Measurements from ENCODE around the gene PAXIP1.
A peak's percentile ranks its signal among the peaks of the same experiment; 100 is the strongest.

Gene PAXIP1

GRCh38 chr7:155011086-155011485 lies 8.2 kb upstream of the PAXIP1 start:
- H3K4me2 ChIP-seq (ENCODE audit: low read length): no peak overlapping the region
- H3K9me2 ChIP-seq (replicated peaks; ENCODE audit: control insufficient read depth, low read length): no peaks in the 10 kb centered on the region
- H3K36me3 ChIP-seq (ENCODE audit: control insufficient read depth, low read length): peaks cover 19% of the 10 kb centered on the region
- H3K4me1 ChIP-seq (ENCODE audit: control insufficient read depth, low read length): no peaks in the 10 kb centered on the region
- peaks cover under 1% of the 10 kb centered on the region; the same call in 1 of the 2 replicates for H3K79me2 ChIP-seq (ENCODE audit: control insufficient read depth, low read length)
- no peak for TF ChIP-seq EZH2phosphoT487 (IDR thresholded peaks at IDR 0.05; ENCODE audit: borderline replicate concordance, low read length)
- TF ChIP-seq CTCF (IDR thresholded peaks at IDR 0.05; ENCODE audit: low read depth, low read length, poor library complexity, severe bottlenecking): no peak
- no peak overlapping the region for H3K27ac ChIP-seq (ENCODE audit: low read depth, low read length)
- H3K9me3 ChIP-seq (ENCODE audit: control insufficient read depth, insufficient read depth, low read length): no peaks in the 10 kb centered on the region
- no peaks in the 10 kb centered on the region for H3K27me3 ChIP-seq (ENCODE audit: control insufficient read depth, low read length)
- H3K4me3 ChIP-seq (ENCODE audit: low read length): no peak overlapping the region
- H4K20me1 ChIP-seq (ENCODE audit: control insufficient read depth, insufficient read depth, low read depth, low read length): no peaks in the 10 kb centered on the region; the same call in 1 of the 2 replicates
- H3F3A ChIP-seq (ENCODE audit: control insufficient read depth, insufficient read depth): peaks cover 23% of the 10 kb centered on the region

GRCh38 chr7:155009570-155010157 lies 6.7 kb upstream of the PAXIP1 start:
- TF ChIP-seq EZH2phosphoT487 (IDR thresholded peaks at IDR 0.05; ENCODE audit: borderline replicate concordance, low read length): no peak
- TF ChIP-seq CTCF (IDR thresholded peaks at IDR 0.05; ENCODE audit: low read depth, low read length, poor library complexity, severe bottlenecking): peak; percentile 92
- Histone ChIP-seq H3K9me2 (replicated peaks; ENCODE audit: control insufficient read depth, low read length) (no peaks in the 10 kb centered on the region), H3K27ac (ENCODE audit: low read depth, low read length) (no peak overlapping the region)

GRCh38 chr7:155007947-155008346 lies 5.0 kb upstream of the PAXIP1 start:
- TF ChIP-seq CTCF (IDR thresholded peaks at IDR 0.05; ENCODE audit: low read depth, low read length, poor library complexity, severe bottlenecking) (peak; percentile 79), EZH2phosphoT487 (IDR thresholded peaks at IDR 0.05; ENCODE audit: borderline replicate concordance, low read length) (no peak)
- H3K4me2 ChIP-seq (ENCODE audit: low read length): no peak overlapping the region
- H3K9me3 ChIP-seq (ENCODE audit: control insufficient read depth, insufficient read depth, low read length): no peaks in the 10 kb centered on the region
- no peak overlapping the region for H3K27ac ChIP-seq (ENCODE audit: low read depth, low read length)
- no peaks in the 10 kb centered on the region for H3K9me2 ChIP-seq (replicated peaks; ENCODE audit: control insufficient read depth, low read length)
- peaks cover 46% of the 10 kb centered on the region for H3K36me3 ChIP-seq (ENCODE audit: control insufficient read depth, low read length)
- H4K20me1 ChIP-seq (ENCODE audit: control insufficient read depth, insufficient read depth, low read depth, low read length): peaks cover 8% of the 10 kb centered on the region; the same call in 1 of the 2 replicates
- H3K79me2 ChIP-seq (ENCODE audit: control insufficient read depth, low read length): peaks cover 28% of the 10 kb centered on the region
- H3K4me1 ChIP-seq (ENCODE audit: control insufficient read depth, low read length): peaks cover 14% of the 10 kb centered on the region
- peaks cover 34% of the 10 kb centered on the region for H3F3A ChIP-seq (ENCODE audit: control insufficient read depth, insufficient read depth)
- no peaks in the 10 kb centered on the region for H3K27me3 ChIP-seq (ENCODE audit: control insufficient read depth, low read length)
- no peak overlapping the region for H3K4me3 ChIP-seq (ENCODE audit: low read length)

More at GRCh38 chr7:155009570-155010157, 6.7 kb upstream of the PAXIP1 start:
- no peak overlapping the region for H3K4me3 ChIP-seq (ENCODE audit: low read length)
- peaks cover 34% of the 10 kb centered on the region for H3F3A ChIP-seq (ENCODE audit: control insufficient read depth, insufficient read depth)
- peaks cover 8% of the 10 kb centered on the region; the same call in 1 of the 2 replicates for H4K20me1 ChIP-seq (ENCODE audit: control insufficient read depth, insufficient read depth, low read depth, low read length)
- no peaks in the 10 kb centered on the region for H3K9me3 ChIP-seq (ENCODE audit: control insufficient read depth, insufficient read depth, low read length)
- peaks cover 12% of the 10 kb centered on the region for H3K4me1 ChIP-seq (ENCODE audit: control insufficient read depth, low read length)
- H3K4me2 ChIP-seq (ENCODE audit: low read length): no peak overlapping the region
- H3K79me2 ChIP-seq (ENCODE audit: control insufficient read depth, low read length): peaks cover 14% of the 10 kb centered on the region
- H3K36me3 ChIP-seq (ENCODE audit: control insufficient read depth, low read length): peaks cover 33% of the 10 kb centered on the region
- H3K27me3 ChIP-seq (ENCODE audit: control insufficient read depth, low read length): no peaks in the 10 kb centered on the region
